IPS-NIHi7 (cell line): ENCODE data around the gene CDC6.

Experiments used
- DNase-seq: peaks from one replicate; pipeline ENCODE4 v3.0.0; 2012; ENCODE audit warnings: mixed read lengths; ENCODE audit errors: extremely low spot score

CDC6 gene

DNA sequence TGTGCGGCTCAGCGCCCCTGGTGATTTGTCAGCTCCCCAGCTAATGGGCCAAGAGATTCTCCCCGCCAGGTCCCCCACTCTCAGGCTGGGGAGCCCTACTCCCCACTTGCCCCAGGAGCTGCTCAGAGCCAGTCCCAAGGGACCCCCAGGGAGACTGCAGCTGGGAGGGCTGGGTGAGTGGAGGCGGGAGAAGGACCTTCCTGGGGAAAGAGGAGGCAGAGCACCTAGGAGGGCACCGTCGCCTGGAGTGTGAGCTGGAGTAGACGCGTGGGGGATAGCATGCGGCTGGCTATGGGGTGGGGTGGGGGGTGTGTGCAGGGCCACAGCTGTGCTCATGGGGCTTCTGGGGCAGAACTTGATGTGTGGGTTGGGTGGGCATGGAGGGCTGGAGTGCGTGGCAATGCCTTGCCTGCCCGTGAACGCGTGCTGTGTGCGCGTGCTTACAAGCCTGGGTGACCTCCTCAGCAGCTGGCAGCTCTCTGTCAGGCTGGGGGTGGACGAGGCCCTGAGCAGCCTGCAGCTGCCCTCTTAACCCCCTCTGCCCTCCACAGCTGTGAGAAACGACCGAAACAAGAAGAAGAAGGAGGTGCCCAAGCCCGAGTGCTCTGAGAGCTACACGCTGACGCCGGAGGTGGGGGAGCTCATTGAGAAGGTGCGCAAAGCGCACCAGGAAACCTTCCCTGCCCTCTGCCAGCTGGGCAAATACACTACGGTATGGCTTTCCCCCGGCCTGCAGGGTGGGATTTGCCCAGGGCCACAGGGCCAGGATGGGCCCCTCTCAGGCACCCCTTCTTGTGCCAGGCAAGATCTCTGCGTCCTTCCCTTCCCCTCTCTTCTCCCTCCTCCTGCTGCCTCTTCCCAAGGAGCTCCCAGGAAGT, 63.9 kb downstream of the CDC6 start:
- no peak for DNase-seq

DNA sequence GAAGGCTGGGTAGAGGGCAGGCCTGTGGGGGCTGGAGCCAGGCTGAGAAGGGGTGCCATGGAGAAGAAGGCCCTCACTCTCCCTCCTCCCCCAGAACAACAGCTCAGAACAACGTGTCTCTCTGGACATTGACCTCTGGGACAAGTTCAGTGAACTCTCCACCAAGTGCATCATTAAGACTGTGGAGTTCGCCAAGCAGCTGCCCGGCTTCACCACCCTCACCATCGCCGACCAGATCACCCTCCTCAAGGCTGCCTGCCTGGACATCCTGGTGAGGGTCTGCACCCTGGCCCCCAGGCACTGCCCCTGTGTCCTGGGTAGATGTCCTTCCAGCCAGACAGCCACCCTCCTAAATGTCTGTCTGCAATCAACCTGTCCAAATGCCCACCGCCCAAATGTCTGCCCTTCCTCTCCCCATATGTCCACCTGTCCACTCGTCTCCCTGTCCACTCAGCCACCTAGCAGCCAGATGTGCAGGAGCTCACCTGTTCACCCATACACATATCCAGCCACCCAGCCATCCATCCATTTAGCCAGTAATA, 64.6 kb downstream of the CDC6 start:
- no peak for DNase-seq

DNA sequence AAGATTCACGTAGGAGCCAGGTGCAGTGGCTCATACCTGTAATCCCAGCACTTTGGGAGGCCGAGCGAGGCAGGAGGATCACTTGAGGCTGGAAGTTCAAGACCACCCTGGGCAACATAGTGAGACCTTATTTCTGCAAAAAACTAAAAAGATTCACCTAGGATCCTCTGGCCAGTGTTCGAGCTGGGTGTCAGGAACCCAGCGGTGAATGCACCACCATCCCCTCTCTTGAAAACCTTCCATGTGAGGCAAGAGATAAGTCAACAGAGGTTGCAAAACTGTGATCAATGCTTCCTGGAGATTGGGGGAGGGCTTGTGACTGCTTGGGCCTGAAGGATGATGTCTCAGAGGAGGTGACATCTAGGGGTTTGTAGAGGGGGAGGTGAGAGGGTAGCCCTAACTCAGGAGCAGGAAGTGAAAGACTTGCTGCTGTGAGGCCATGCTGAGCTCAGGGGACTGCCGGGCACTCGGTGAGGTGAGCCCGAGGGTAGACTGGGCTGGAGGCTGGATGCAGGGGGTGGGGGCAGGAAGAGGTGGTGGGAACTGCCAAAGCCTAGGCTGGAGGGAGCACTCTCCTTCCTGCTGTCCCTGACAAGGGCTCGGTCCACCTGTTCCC, 65.2 kb downstream of the CDC6 start:
- DNase-seq = no peak
